Measurements from ENCODE around the gene ATP1A2.
A peak's percentile ranks its signal among the peaks of the same experiment; 100 is the strongest.

Gene ATP1A2

DNA sequence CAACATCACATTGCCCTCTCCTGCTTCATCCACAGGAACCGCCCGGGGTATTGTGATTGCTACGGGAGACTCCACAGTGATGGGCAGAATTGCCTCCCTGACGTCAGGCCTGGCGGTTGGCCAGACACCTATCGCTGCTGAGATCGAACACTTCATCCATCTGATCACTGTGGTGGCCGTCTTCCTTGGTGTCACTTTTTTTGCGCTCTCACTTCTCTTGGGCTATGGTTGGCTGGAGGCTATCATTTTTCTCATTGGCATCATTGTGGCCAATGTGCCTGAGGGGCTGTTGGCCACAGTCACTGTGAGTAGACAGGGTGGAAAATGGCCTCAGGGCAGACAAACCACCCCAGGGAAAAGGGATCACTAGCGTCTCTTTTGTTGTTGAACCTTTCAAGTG lies 48.6 kb downstream of the ATP1A2 start:
- DNase-seq: no peak
- intact Hi-C loops (cut with DNase I): no loop called here

GRCh38 chr1:160166166-160166868 lies 50.8 kb downstream of the ATP1A2 start:
- intact Hi-C loops (cut with DNase I): no loop called here

DNA sequence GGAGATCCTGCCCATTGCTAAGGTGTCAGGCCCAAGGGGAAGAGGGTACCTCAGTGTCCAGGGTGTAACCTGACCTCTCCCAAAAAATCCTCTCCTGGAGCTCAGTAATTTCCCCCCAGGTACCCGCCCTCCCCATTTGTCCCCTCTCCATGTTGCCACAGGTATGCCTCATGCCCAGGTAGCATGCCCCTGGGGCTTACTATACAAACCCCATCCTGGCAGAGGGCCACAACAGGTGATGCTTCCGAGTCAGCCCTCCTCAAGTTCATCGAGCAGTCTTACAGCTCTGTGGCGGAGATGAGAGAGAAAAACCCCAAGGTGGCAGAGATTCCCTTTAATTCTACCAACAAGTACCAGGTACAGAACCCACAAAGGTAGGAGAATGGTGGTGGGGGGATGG lies 51.5 kb downstream of the ATP1A2 start:
- no peak for DNase-seq
- intact Hi-C loops (cut with DNase I): no loop called here

More at GRCh38 chr1:160166166-160166868, 50.8 kb downstream of the ATP1A2 start:
- DNase-seq: peak in 6 of 10 donors; percentile 16 to 87 (median 43)

DNA sequence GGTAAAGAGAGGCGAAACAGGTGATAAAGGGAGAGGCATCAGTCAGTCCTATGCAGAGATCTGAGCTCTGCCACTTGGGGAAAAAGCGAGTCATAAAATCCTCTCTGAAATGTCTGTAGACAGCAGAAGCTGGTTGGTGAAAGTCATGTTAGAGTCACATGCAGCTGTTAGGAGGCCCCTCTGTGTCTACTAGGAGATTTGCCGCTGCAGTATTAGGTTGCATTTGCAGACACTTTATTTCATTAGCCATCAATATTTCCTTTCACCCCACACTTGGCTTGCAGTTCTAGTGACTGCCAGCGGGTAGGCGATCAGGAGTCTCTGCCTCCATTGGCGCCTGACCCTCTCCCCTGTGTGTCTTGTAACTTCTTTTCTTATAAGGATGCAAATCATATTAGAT lies 52.0 kb downstream of the ATP1A2 start:
- intact Hi-C loops (cut with DNase I): no loop called here
- DNase-seq: no peak

GRCh38 chr1:160168016-160168415 lies 52.5 kb downstream of the ATP1A2 start:
- DNase-seq: no peak

GRCh38 chr1:160168609-160169369 lies 53.2 kb downstream of the ATP1A2 start:
- peak in 1 of 10 donors; percentile 77 for DNase-seq
- intact Hi-C loops (cut with DNase I): no loop called here

More at GRCh38 chr1:160168016-160168415, 52.5 kb downstream of the ATP1A2 start:
- intact Hi-C loops (cut with DNase I): no loop called here

DNA sequence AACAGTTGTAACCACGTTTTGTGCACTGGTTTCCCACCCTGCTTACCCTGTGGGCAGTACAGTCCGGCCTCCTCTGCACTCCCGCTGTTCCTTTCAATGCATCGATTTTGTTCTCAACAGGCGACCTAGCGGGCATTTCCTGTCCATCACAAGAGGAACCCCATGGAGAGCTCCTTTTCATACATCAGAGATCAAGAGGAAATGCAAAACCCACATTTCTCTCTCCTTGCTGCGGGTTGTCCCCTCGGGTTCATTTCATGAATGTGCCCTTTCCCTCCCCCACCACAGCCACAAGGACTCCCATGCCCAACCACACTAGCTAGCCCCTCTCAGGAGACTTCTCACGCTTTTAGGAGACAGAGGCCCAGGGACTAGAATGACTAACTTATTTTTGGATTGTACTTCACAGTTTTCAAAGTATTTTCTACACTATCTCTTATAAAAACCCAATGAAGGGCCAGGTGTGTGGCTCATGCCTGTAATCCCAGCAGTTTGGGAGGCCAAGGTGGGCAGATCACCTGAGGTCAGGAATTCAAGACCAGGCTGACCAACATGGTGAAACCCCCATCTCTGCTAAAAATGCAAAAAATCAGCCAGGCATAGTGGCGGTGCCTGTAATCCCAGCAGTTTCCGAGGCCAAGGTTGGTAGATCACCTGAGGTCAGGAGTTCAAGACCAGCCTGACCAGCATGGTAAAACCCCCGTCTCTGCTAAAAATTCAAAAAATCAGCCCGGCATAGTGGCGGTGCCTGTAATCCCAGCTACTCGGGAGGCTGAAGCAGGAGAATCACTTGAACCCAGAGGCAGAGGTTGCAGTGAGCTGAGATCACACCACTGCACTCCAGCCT lies 54.2 kb downstream of the ATP1A2 start:
- intact Hi-C loops (cut with DNase I): no loop called here
- DNase-seq: no peak

- intact Hi-C loops (cut with DNase I): no loop called here
- no peak for DNase-seq
Observed at GRCh38 chr1:160171354-160171753, 55.8 kb downstream of the ATP1A2 start.

DNA sequence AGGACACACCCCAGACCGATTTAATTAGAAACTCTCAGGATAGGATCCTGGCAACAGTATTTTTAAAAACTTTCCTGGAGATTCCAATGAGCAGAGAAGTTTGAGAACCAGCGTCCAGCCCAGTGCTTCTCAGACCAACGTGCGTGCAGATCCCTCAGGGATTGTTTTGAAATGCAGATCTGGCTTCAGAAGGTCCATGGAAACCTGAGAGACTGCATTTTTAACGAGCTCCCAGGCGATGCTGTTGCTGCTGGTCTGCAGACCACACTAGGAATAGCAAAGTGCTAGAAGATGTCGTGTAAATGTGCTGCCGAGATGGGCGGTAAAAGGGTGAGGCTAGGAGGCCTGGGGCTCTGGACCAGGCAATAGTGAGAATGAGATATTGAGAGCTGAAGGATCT lies 56.4 kb downstream of the ATP1A2 start:
- intact Hi-C loops (cut with DNase I): no loop called here
- no peak for DNase-seq

- intact Hi-C loops (cut with DNase I): no loop called here
- DNase-seq: no peak
Observed at GRCh38 chr1:160177231-160177630, 61.7 kb downstream of the ATP1A2 start.

DNA sequence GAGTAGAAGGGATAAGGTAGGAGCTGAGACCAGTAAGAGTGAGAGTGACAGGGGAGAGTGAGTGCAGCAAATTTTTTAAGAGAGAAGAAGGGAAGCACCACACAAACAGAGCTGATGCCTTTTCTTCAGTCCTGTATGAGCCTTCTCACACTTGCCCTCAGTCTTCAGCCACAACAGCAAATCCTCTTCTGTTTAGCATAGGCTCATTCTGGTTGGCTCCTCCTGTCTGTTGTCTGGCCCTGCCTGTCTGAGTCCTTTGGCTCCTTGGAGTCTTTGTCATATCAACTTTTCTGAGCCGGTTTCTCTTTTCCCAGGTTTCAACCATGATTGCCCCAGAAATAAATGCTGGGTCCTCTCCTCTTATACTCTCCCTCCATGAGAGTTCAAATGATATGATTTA lies 62.1 kb downstream of the ATP1A2 start:
- DNase-seq: no peak
- intact Hi-C loops (cut with DNase I): no loop called here

GRCh38 chr1:160178731-160179130 lies 63.2 kb downstream of the ATP1A2 start:
- no peak for DNase-seq
- intact Hi-C loops (cut with DNase I): no loop called here

DNA sequence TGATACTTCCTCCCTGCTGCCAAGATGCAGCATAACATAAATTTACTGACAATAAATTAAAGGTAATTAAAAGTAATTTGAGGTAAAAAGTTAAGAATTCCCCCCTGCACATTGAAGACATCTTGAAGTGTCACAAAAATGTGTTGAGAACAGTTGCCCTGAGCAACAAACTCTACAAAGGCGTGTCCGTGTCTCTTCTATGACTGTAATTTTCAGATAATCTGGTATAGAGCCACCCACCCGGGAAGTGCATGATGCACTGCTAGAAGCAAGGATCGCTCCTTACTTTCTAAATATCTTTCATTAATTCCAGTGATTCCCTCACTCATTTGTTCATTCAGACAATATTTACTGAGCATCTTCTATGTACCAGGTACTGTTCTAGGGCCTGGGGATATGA lies 63.8 kb downstream of the ATP1A2 start:
- no peak for DNase-seq
- intact Hi-C loops (cut with DNase I): no loop called here

DNA sequence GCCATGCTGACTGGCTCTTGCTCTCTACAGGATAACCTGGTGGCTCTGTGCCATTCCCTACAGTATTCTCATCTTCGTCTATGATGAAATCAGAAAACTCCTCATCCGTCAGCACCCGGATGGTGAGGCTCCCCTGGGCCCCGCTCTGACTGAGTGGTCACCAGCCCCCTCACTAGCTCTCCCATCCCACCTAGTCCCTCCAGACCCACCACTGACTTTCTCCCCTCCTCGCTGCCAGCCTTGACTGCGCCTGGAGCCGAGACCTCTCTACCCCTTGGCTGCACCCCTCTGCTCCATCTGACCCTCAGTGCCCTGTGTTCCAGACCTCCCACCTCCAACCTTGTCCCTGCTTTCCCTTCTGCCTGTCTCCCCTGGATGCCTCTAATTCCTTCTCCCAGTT lies 70.7 kb downstream of the ATP1A2 start:
- DNase-seq: no peak
- intact Hi-C loops (cut with DNase I): no loop called here

- no peak for DNase-seq
Observed at GRCh38 chr1:160186729-160187128, 71.2 kb downstream of the ATP1A2 start.

GRCh38 chr1:160187407-160187806 lies 71.8 kb downstream of the ATP1A2 start:
- intact Hi-C loops (cut with DNase I): no loop called here
- DNase-seq: no peak

More at GRCh38 chr1:160186729-160187128, 71.2 kb downstream of the ATP1A2 start:
- intact Hi-C loops (cut with DNase I): no loop called here

DNA sequence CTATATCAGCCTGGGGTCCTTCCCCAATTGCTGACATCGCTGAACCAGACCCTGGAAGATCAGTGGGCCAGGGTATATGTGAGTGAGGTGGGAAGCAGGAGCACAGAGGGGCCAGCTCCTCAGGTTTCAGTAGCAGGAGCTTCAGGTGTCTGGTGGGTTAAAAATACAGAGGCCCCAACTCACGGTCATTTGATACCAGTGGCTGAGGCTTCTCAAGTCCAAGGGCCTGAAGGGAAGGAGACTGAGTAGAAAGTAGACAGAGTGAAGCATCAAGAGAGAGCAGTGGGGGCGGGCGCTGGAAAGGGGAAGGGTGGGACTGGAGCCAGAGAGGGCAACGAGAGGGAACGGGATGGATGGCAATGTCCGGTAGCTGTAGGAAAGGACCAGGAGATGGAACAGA lies 72.8 kb downstream of the ATP1A2 start:
- no peak for DNase-seq
- intact Hi-C loops (cut with DNase I): no loop called here

- peak in 4 of 10 donors; percentile 40 to 44 (median 44) for DNase-seq
- intact Hi-C loops (cut with DNase I): loop anchor here (5.0 kb wide), 1 partner anchor 88 kb away; no protein-coding TSS in a partner anchor
Observed at GRCh38 chr1:160189649-160190625, 74.4 kb downstream of the ATP1A2 start, which contains the start of gene CASQ1. CASQ1 (plus strand) TSS chr1:160190575; CDS start chr1:160190752, 177 bp downstream.

GRCh38 chr1:160191756-160192155 lies 76.2 kb downstream of the ATP1A2 start:
- DNase-seq: no peak
- intact Hi-C loops (cut with DNase I): loop anchor here (2.0 to 5.0 kb wide), 2 partner anchors 61 to 89 kb away; no protein-coding TSS in a partner anchor
